NT2/D1 (cell line): ENCODE results near the gene ZNF474.

ENCODE experiments used
- SUZ12 ChIP-seq: IDR thresholded peaks from 2 replicates; pipeline ENCODE4 v1.6.1; 2011; ENCODE audit not compliant: insufficient read length, insufficient read depth; ENCODE audit errors: extremely low read depth
- ZNF274 ChIP-seq: IDR thresholded peaks from 2 replicates; pipeline ENCODE4 v1.6.1; 2011; ENCODE audit warnings: mild to moderate bottlenecking, low read depth, low read length

DNA sequence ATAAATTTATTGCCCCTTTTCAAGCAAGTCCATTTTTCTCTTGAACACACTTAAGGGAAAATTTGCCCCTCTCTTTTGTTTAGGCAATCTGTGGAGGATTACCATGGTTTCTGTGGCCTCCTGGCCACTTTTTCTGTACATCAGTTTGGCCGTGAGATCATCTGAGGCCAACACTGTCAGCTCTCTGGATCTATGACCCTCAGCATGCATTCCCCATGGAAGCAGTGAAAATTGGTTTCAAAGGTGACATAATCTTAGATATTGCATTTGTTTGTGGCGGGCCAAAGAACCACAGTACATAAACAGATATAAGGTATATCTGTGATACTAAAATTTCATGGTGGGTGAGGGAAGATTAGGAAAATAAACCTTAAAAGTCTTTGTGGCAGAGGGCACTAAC is 4.6 kb upstream of the ZNF474 start:
- TF ChIP-seq ZNF274 (no peak), SUZ12 (no peak)
